ENCODE measurements around the gene C19orf25.

C19orf25 gene

GRCh38 chr19:1427221-1427920 lies 51.6 kb downstream of the C19orf25 start:
- DNase-seq: no peak

DNA sequence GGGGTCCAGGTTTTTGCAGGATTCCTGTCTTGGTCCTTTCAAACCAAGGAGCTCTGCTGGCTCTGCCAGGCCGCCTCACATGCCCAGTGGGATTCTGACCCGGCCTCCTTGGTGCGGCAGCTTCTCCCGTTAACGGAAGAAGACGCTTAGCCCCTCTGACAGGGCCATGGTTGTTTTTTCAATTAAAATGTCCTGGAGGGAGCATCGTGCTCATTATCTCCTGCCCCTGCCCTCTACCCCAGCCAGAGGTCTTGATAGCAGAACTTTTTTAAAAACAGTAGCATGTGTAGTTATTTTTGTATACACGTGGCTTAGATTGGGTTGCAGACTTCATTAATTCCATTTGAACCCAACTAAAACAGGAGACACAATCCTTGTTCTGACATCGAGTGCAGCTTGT lies 52.3 kb downstream of the C19orf25 start:
- DNase-seq: no peak

- DNase-seq: no peak
Measured at GRCh38 chr19:1425902-1426301, 53.1 kb downstream of the C19orf25 start.

GRCh38 chr19:1425102-1425837 lies 53.7 kb downstream of the C19orf25 start:
- no peak for DNase-seq

GRCh38 chr19:1424192-1424955 lies 54.6 kb downstream of the C19orf25 start:
- DNase-seq: no peak

DNA sequence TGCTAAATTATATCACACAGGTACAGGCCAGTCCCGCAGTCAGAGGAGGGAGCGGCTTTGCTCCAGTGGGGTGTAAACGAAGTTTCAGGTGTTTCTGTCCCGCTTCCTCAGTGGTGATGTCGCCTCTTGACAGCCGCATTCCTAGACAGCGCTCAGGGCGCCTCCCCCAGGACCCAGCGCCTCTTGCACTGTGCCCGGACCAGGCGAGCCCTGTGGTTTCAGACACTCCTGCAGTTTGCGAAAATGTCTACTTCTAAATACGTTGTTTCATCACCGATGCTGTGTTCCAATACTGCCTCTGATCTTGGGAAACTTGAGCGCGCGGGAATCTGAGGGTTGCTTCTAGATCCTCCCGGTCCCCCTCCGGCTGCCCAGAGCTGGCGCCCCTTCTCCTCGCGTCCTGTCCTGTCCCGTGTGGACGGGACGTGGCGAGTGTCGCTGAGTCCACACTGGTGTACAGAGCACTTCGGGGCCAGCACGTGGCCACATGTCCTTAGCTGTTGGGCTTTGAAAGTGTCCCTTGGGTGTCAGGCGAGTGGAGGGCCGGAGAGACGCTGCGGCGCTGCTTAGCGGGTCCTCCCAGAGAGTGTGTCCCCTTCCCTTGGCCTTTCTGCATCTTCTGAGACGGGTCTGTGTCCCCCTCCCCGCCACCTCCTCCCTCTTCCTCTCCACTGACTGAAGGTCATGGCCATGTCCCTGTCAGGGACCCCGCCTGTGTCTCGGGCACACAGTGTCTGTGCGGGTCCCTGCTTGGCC lies 55.4 kb downstream of the C19orf25 start:
- DNase-seq: no peak
